Gastroesophageal sphincter (tissue), 3 donors: ENCODE results near the gene COA8.

ENCODE experiments used
- EP300 ChIP-seq: sonication (generic); formaldehyde crosslinking; IDR thresholded peaks from one replicate; pipeline ENCODE4 v1.6.1; 2017; ENCODE audit warnings: antibody characterized with exemption, mild to moderate bottlenecking
- POLR2A ChIP-seq, 2 donors: fragments of 450-650 bp; IDR thresholded peaks; one replicate each; pipeline ENCODE4 v1.6.1; 2017; ENCODE audit warnings: antibody characterized with exemption in 2 of 2, mild to moderate bottlenecking in 2 of 2, moderate library complexity in 1 of 2
- POLR2AphosphoS5 ChIP-seq: sonication (generic); formaldehyde crosslinking; IDR thresholded peaks from one replicate; pipeline ENCODE4 v1.6.1; 2017; ENCODE audit warnings: antibody characterized with exemption
- TF ChIP-seq, protein P1 (sequence below), 4 experiments: fragments of 200-600 bp in 2 of 4; fragments of 450-650 bp in 2 of 4; sonication (generic) in 1 of 4; IDR thresholded peaks; one replicate each; pipeline ENCODE4 v1.5.1; 2017 to 2019; ENCODE audit warnings: antibody characterized with exemption in 4 of 4, mild to moderate bottlenecking in 2 of 4, moderate library complexity in 2 of 4

- TF ChIP-seq, protein P1, sequence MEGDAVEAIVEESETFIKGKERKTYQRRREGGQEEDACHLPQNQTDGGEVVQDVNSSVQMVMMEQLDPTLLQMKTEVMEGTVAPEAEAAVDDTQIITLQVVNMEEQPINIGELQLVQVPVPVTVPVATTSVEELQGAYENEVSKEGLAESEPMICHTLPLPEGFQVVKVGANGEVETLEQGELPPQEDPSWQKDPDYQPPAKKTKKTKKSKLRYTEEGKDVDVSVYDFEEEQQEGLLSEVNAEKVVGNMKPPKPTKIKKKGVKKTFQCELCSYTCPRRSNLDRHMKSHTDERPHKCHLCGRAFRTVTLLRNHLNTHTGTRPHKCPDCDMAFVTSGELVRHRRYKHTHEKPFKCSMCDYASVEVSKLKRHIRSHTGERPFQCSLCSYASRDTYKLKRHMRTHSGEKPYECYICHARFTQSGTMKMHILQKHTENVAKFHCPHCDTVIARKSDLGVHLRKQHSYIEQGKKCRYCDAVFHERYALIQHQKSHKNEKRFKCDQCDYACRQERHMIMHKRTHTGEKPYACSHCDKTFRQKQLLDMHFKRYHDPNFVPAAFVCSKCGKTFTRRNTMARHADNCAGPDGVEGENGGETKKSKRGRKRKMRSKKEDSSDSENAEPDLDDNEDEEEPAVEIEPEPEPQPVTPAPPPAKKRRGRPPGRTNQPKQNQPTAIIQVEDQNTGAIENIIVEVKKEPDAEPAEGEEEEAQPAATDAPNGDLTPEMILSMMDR (IDR thresholded peaks at IDR 0.05): no peak
- TF ChIP-seq POLR2A (IDR thresholded peaks at IDR 0.05) (no peak), POLR2AphosphoS5 (no peak), EP300 (no peak)
These were observed 34.6 kb upstream of the COA8 start for GRCh38 chr14:103528146-103528586.
